ENCODE data around the gene NQO2.
"Not testable (repeated sequence)": the region's sequence is repeated elsewhere in the genome, so short reads cannot be mapped to it uniquely, and the experiment has no call there.

Gene NQO2

DNA sequence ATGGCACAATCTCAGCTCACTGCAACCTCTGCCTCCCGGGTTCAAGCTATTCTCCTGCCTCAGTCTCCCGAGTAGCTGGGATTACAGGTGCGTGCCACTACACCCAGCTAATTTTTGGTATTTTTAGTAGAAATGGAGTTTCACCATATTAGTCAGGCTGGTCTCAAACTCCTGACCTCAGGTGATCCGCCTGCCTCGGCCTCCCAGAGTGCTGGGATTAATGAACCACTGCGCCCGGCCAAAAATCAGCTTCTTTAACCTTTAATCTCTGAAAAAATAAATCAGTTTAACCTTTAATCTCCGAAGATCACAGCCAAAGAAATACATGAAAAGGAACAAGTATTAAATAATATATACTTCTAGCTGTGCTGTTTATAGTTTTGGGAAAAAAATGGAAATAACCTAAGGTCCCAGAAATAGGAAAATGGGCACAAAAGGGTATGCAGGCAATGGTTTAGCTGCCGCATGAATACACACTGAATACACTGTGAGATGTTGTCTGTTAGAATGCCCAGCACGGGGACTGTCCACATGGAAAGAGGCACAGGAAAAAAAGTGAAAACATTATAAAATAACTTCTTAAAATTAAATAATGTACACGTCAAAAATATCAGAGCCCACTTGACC, 1.6 kb downstream of the NQO2 start:
- Histone ChIP-seq H3K4me2 (no peak overlapping the region), H3K4me1 (peaks cover 28% of the 10 kb centered on the region), H3K36me3 (peaks cover 23% of the 10 kb centered on the region), H3K9ac (no peak overlapping the region), H3K27ac (no peak overlapping the region), H3K27me3 (no peaks in the 10 kb centered on the region), H4K20me1 (no peaks in the 10 kb centered on the region), H3K9me3 (no peaks in the 10 kb centered on the region), H3K4me3 (no peak overlapping the region)
- TF ChIP-seq Cebpa-rat (IDR thresholded peaks at IDR 0.05): no peak

GRCh38 chr6:3001773-3002293, 2.1 kb downstream of the NQO2 start:
- Histone ChIP-seq H3K36me3 (peaks cover 29% of the 10 kb centered on the region), H3K4me1 (peaks cover 22% of the 10 kb centered on the region), H3K4me3 (no peak overlapping the region), H3K4me2 (no peak overlapping the region), H3K9ac (no peak overlapping the region), H3K27me3 (no peaks in the 10 kb centered on the region), H4K20me1 (no peaks in the 10 kb centered on the region), H3K9me3 (no peaks in the 10 kb centered on the region), H3K27ac (no peak overlapping the region)
- no peak for TF ChIP-seq Cebpa-rat (IDR thresholded peaks at IDR 0.05)

GRCh38 chr6:3003226-3003625, 3.5 kb downstream of the NQO2 start:
- not testable (repeated sequence) for H3K27ac ChIP-seq, H3K4me3 ChIP-seq, H3K4me2 ChIP-seq, H3K27me3 ChIP-seq, H3K9ac ChIP-seq, H3K9me3 ChIP-seq, H4K20me1 ChIP-seq
- H3K4me1 ChIP-seq: peaks cover 21% of the 10 kb centered on the region
- peaks cover 41% of the 10 kb centered on the region for H3K36me3 ChIP-seq

DNA sequence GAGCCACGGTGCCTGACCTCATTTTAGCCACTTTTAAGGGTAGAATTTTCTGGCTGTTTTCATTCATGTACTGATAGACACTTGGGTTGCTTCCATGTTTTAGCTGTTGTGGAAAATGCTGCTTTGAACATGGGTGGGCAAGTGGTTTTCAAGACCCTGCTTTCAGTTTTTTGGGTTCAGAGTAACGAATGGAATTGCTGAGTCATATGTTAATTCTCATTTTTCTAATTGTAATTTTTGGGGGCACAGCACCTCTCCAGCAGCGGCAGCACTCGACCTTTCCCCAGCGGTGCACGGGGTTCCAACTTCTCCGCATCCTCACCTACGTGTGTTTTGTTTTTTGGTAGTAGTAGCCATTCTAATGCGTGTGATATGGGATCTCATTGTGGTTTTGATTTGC, 5.4 kb downstream of the NQO2 start:
- Histone ChIP-seq H3K27ac (no peak overlapping the region), H3K4me1 (peaks cover 8% of the 10 kb centered on the region), H3K27me3 (no peaks in the 10 kb centered on the region), H3K9ac (no peak overlapping the region), H3K4me3 (no peak overlapping the region), H3K36me3 (peaks cover 53% of the 10 kb centered on the region), H3K9me3 (peaks cover 6% of the 10 kb centered on the region), H3K4me2 (no peak overlapping the region), H4K20me1 (no peaks in the 10 kb centered on the region)
- no peak for TF ChIP-seq Cebpa-rat (IDR thresholded peaks at IDR 0.05)

DNA sequence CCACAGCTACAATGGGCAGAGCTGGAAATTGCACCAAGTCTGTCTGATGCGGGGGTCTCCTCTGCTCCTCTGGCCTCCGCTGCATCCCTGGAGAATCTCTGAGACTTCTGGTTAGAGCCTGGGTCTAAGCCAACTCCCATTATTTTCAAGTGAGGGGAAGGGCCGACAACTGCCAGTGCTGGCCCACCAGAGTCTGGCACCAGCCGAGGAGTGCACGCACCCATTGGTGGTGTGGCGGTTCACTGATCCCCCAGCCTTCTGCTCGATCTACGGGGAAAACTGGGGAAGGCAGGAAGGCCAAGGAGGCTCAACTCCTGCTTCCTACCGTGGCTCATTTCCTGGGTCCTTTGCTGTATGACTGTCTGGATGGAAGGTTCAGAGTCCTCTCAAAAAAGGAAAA, 6.2 kb downstream of the NQO2 start:
- TF ChIP-seq Cebpa-rat (IDR thresholded peaks at IDR 0.05): no peak
- no peak overlapping the region for H3K4me2 ChIP-seq
- peaks cover under 1% of the 10 kb centered on the region for H3K4me1 ChIP-seq
- H3K27ac ChIP-seq: no peak overlapping the region
- H3K4me3 ChIP-seq: no peak overlapping the region
- no peaks in the 10 kb centered on the region for H4K20me1 ChIP-seq
- peaks cover 61% of the 10 kb centered on the region for H3K36me3 ChIP-seq
- no peak overlapping the region for H3K9ac ChIP-seq
- no peaks in the 10 kb centered on the region for H3K27me3 ChIP-seq
- peaks cover 14% of the 10 kb centered on the region for H3K9me3 ChIP-seq

GRCh38 chr6:3006476-3006875, 6.8 kb downstream of the NQO2 start:
- Histone ChIP-seq H3K4me3 (no peak overlapping the region), H3K9me3 (peaks cover 20% of the 10 kb centered on the region), H4K20me1 (no peaks in the 10 kb centered on the region), H3K36me3 (peaks cover 66% of the 10 kb centered on the region), H3K4me1 (no peaks in the 10 kb centered on the region; the same call in 1 of the 2 replicates), H3K9ac (no peak overlapping the region), H3K27ac (no peak overlapping the region), H3K27me3 (no peaks in the 10 kb centered on the region), H3K4me2 (no peak overlapping the region)
- no peak for TF ChIP-seq Cebpa-rat (IDR thresholded peaks at IDR 0.05)

DNA sequence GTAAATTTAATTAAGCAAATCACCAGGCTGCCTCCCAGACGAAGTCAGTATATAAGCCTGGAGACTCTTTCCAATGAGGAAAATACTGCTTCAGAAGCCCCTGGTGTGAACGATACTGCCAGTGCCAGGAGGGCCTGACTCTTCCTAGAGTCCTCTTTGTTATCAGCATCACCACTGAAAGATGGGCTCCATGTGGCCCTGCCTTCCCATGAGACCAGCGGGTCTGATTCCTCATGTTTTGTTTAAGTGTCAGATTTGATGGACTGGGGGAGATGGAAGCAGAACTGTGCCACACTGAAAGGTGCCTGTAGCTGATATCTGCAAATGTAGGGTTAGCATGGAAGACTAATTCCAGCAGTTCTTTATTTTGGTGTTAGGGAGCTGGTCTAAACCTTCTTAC, 7.9 kb downstream of the NQO2 start:
- H3K36me3 ChIP-seq: peaks cover 77% of the 10 kb centered on the region

GRCh38 chr6:3008712-3009265, 9.1 kb downstream of the NQO2 start:
- H3K4me2 ChIP-seq, H4K20me1 ChIP-seq, H3K9ac ChIP-seq, H3K27me3 ChIP-seq, H3K4me1 ChIP-seq, H3K27ac ChIP-seq, H3K4me3 ChIP-seq: not testable (repeated sequence)
- Histone ChIP-seq H3K36me3 (peaks cover 87% of the 10 kb centered on the region), H3K9me3 (peaks cover 32% of the 10 kb centered on the region)

More for the DNA sequence above, 7.9 kb downstream of the NQO2 start:
- H3K9ac ChIP-seq: no peak overlapping the region
- no peaks in the 10 kb centered on the region for H4K20me1 ChIP-seq
- no peak for TF ChIP-seq Cebpa-rat (IDR thresholded peaks at IDR 0.05)
- H3K27ac ChIP-seq: no peak overlapping the region
- no peak overlapping the region for H3K4me3 ChIP-seq
- H3K27me3 ChIP-seq: no peaks in the 10 kb centered on the region
- peaks cover 31% of the 10 kb centered on the region for H3K9me3 ChIP-seq
- H3K4me1 ChIP-seq: no peaks in the 10 kb centered on the region; the same call in 1 of the 2 replicates
- H3K4me2 ChIP-seq: no peak overlapping the region

DNA sequence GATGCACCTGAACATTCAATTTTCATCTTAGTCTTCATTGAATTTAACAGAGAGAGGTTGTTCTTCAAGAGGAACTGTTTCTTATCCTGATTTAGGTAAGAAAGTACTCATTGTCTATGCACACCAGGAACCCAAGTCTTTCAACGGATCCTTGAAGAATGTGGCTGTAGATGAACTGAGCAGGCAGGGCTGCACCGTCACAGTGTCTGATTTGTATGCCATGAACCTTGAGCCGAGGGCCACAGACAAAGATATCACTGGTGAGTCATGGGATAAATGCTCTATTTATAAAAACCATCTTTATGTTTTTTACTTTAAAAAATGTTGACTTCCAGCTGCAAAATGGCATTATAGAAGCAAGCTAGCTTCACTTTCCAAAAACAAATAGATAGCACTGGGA, 10.2 kb downstream of the NQO2 start:
- H3K27ac ChIP-seq: no peak overlapping the region
- TF ChIP-seq Cebpa-rat (IDR thresholded peaks at IDR 0.05): no peak
- no peaks in the 10 kb centered on the region for H3K27me3 ChIP-seq
- H3K9ac ChIP-seq: no peak overlapping the region
- no peak overlapping the region for H3K4me3 ChIP-seq
- peaks cover 88% of the 10 kb centered on the region for H3K36me3 ChIP-seq
- H3K4me1 ChIP-seq: no peaks in the 10 kb centered on the region; the same call in 1 of the 2 replicates
- peaks cover 32% of the 10 kb centered on the region for H3K9me3 ChIP-seq
- H4K20me1 ChIP-seq: no peaks in the 10 kb centered on the region
- no peak overlapping the region for H3K4me2 ChIP-seq

GRCh38 chr6:3011158-3011557, 11.5 kb downstream of the NQO2 start:
- H3K9me3 ChIP-seq: peaks cover 32% of the 10 kb centered on the region
- H3K4me1 ChIP-seq: no peaks in the 10 kb centered on the region
- H3K27me3 ChIP-seq: no peaks in the 10 kb centered on the region
- no peak overlapping the region for H3K27ac ChIP-seq
- H3K4me3 ChIP-seq: no peak overlapping the region
- H4K20me1 ChIP-seq: no peaks in the 10 kb centered on the region
- peaks cover 87% of the 10 kb centered on the region for H3K36me3 ChIP-seq
- H3K4me2 ChIP-seq: no peak overlapping the region
- H3K9ac ChIP-seq: no peak overlapping the region
- no peak for TF ChIP-seq Cebpa-rat (IDR thresholded peaks at IDR 0.05)
